GM18858 (cell line): ENCODE results near the gene CHMP4B.
"Not testable (repeated sequence)": the region's sequence is repeated elsewhere in the genome, so short reads cannot be mapped to it uniquely, and the experiment has no call there.

Experiments
- ATAC-seq: cut with Tn5 transposase; IDR thresholded peaks from one replicate; pipeline ENCODE4 v1.9.1; 2021; ENCODE audit not compliant: unreplicated experiment

CHMP4B gene

GRCh38 chr20:33789109-33789857 lies 21.9 kb upstream of the CHMP4B start:
- ATAC-seq = no peak

- ATAC-seq = no peak
These were observed 21.3 kb upstream of the CHMP4B start for GRCh38 chr20:33789858-33790182.

- no peak for ATAC-seq
These were observed 20.6 kb upstream of the CHMP4B start for GRCh38 chr20:33790566-33790965.

GRCh38 chr20:33791021-33791420 lies 20.1 kb upstream of the CHMP4B start:
- ATAC-seq = no peak

GRCh38 chr20:33791540-33791939 lies 19.6 kb upstream of the CHMP4B start:
- no peak for ATAC-seq

GRCh38 chr20:33791959-33792597 lies 19.1 kb upstream of the CHMP4B start:
- ATAC-seq = no peak

- ATAC-seq = not testable (repeated sequence)
These were observed 18.6 kb upstream of the CHMP4B start for GRCh38 chr20:33792598-33792989.

- ATAC-seq = no peak
These were observed 17.9 kb upstream of the CHMP4B start for GRCh38 chr20:33793011-33793931.

GRCh38 chr20:33796263-33796906 lies 14.8 kb upstream of the CHMP4B start:
- ATAC-seq = no peak

- ATAC-seq = no peak
These were observed 14.1 kb upstream of the CHMP4B start for GRCh38 chr20:33796907-33797544.

- no peak for ATAC-seq
These were observed 12.7 kb upstream of the CHMP4B start for GRCh38 chr20:33798444-33798843.

- ATAC-seq = no peak
These were observed 7.2 kb upstream of the CHMP4B start for GRCh38 chr20:33803921-33804337.

- ATAC-seq = no peak
These were observed 2.8 kb upstream of the CHMP4B start for GRCh38 chr20:33808388-33808787.

- no peak for ATAC-seq
These were observed 889 bp upstream of the CHMP4B start for GRCh38 chr20:33810259-33810658.

- ATAC-seq = no peak
These were observed 616 bp downstream of the CHMP4B start for GRCh38 chr20:33811776-33812151.

- ATAC-seq = no peak
These were observed 1.2 kb downstream of the CHMP4B start for GRCh38 chr20:33812152-33812849.

- ATAC-seq = no peak
These were observed 1.8 kb downstream of the CHMP4B start for GRCh38 chr20:33812908-33813462.

- ATAC-seq = no peak
These were observed 3.1 kb downstream of the CHMP4B start for GRCh38 chr20:33814238-33814712.

GRCh38 chr20:33815671-33816070 lies 4.5 kb downstream of the CHMP4B start:
- no peak for ATAC-seq

- ATAC-seq = no peak
These were observed 5.0 kb downstream of the CHMP4B start for GRCh38 chr20:33816191-33816590.
